ENCODE data around the gene RFX3.

RFX3 gene

DNA sequence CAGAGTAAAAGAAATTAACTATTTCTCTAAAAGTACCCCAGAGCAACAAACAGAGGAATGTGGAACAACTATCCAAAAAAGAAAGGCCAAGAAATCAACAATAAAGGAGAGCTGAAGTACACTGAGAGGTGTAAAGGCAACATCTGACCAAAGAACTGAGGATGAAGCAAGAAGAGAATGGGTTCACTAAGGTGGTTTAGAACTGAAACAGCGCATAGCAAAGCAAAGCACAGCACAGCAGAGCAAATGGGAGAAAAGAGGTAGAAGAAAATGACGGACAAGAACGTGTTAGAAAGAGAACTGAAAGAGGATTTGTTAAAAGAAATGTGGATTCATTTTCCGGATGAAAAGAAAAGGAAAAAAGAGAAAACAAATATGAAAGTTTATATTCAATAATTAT is 25.8 kb downstream of the RFX3 start:
- Histone ChIP-seq H3K27ac (ENCODE audit: extremely low read depth, low read depth, low read length) (no peak overlapping the region), H3K36me3 (ENCODE audit: control insufficient read depth in 2 of 2, insufficient read depth in 1 of 2, low read length in 2 of 2) (no peaks in the 10 kb centered on the region), H3K4me1 (ENCODE audit: control insufficient read depth, insufficient read depth, low read length) (peaks cover 11% of the 10 kb centered on the region), H3K9me3 (ENCODE audit: control insufficient read depth, insufficient read depth, low read depth, low read length) (no peaks in the 10 kb centered on the region), H3K4me3 (ENCODE audit: low read depth, low read length) (no peak overlapping the region)
- TF ChIP-seq BCL11B (tag by site-specific recombination; IDR thresholded peaks at IDR 0.05; ENCODE audit: low read depth) = no peak
- TF ChIP-seq ZNF707 (tag by site-specific recombination; IDR thresholded peaks at IDR 0.05) = no peak
- no peak for TF ChIP-seq ZNF416 (tag by site-specific recombination; IDR thresholded peaks at IDR 0.05)
- TF ChIP-seq, protein P1, sequence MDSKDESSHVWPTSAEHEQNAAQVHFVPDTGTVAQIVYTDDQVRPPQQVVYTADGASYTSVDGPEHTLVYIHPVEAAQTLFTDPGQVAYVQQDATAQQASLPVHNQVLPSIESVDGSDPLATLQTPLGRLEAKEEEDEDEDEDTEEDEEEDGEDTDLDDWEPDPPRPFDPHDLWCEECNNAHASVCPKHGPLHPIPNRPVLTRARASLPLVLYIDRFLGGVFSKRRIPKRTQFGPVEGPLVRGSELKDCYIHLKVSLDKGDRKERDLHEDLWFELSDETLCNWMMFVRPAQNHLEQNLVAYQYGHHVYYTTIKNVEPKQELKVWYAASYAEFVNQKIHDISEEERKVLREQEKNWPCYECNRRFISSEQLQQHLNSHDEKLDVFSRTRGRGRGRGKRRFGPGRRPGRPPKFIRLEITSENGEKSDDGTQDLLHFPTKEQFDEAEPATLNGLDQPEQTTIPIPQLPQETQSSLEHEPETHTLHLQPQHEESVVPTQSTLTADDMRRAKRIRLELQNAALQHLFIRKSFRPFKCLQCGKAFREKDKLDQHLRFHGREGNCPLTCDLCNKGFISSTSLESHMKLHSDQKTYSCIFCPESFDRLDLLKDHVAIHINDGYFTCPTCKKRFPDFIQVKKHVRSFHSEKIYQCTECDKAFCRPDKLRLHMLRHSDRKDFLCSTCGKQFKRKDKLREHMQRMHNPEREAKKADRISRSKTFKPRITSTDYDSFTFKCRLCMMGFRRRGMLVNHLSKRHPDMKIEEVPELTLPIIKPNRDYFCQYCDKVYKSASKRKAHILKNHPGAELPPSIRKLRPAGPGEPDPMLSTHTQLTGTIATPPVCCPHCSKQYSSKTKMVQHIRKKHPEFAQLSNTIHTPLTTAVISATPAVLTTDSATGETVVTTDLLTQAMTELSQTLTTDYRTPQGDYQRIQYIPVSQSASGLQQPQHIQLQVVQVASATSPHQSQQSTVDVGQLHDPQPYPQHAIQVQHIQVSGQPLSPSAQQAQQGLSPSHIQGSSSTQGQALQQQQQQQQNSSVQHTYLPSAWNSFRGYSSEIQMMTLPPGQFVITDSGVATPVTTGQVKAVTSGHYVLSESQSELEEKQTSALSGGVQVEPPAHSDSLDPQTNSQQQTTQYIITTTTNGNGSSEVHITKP (tag by site-specific recombination; IDR thresholded peaks at IDR 0.05) = no peak
- TF ChIP-seq, protein P2, sequence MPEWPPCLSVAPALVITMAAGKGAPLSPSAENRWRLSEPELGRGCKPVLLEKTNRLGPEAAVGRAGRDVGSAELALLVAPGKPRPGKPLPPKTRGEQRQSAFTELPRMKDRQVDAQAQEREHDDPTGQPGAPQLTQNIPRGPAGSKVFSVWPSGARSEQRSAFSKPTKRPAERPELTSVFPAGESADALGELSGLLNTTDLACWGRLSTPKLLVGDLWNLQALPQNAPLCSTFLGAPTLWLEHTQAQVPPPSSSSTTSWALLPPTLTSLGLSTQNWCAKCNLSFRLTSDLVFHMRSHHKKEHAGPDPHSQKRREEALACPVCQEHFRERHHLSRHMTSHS (tag by site-specific recombination; IDR thresholded peaks at IDR 0.05) = no peak
- no peak for TF ChIP-seq REST (tag by site-specific recombination; IDR thresholded peaks at IDR 0.05)
- TF ChIP-seq ZFP3 (tag by site-specific recombination; IDR thresholded peaks at IDR 0.05; ENCODE audit: low read depth) = no peak
- no peak for TF ChIP-seq ZNF626 (tag by site-specific recombination; IDR thresholded peaks at IDR 0.05)
- TF ChIP-seq ZNF692 (tag by site-specific recombination; IDR thresholded peaks at IDR 0.05) = no peak
- no peak for TF ChIP-seq ZNF133 (tag by site-specific recombination; IDR thresholded peaks at IDR 0.05)
- no peak for TF ChIP-seq SP3 (tag by site-specific recombination; IDR thresholded peaks at IDR 0.05)
- no peak for TF ChIP-seq ZNF623 (tag by site-specific recombination; IDR thresholded peaks at IDR 0.05)
- no peak for TF ChIP-seq ZNF2 (tag by site-specific recombination; IDR thresholded peaks at IDR 0.05)
- TF ChIP-seq ZNF157 (tag by site-specific recombination; IDR thresholded peaks at IDR 0.05) = no peak
- no peak for TF ChIP-seq ZBTB17 (tag by site-specific recombination; IDR thresholded peaks at IDR 0.05)
- TF ChIP-seq HOXD13 (CRISPR knock-in tag; IDR thresholded peaks at IDR 0.05; ENCODE audit: borderline replicate concordance) = no peak
- TF ChIP-seq ZNF561 (tag by site-specific recombination; IDR thresholded peaks at IDR 0.05; ENCODE audit: borderline replicate concordance) = no peak
- TF ChIP-seq ZNF324 (tag by site-specific recombination; IDR thresholded peaks at IDR 0.05) = no peak
- ChIA-PET POLR2A (no interaction called here), CTCF (no interaction called here)
